GM18868 (cell line): ENCODE results near the gene SNRNP27.
"Not testable (repeated sequence)": the region's sequence is repeated elsewhere in the genome, so short reads cannot be mapped to it uniquely, and the experiment has no call there.

ENCODE experiments used
- ATAC-seq: cut with Tn5 transposase; IDR thresholded peaks from one replicate; pipeline ENCODE4 v1.9.1; 2021; ENCODE audit warnings: mild to moderate bottlenecking, moderate library complexity; ENCODE audit not compliant: unreplicated experiment

The SNRNP27 gene, protein sequence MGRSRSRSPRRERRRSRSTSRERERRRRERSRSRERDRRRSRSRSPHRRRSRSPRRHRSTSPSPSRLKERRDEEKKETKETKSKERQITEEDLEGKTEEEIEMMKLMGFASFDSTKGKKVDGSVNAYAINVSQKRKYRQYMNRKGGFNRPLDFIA

DNA sequence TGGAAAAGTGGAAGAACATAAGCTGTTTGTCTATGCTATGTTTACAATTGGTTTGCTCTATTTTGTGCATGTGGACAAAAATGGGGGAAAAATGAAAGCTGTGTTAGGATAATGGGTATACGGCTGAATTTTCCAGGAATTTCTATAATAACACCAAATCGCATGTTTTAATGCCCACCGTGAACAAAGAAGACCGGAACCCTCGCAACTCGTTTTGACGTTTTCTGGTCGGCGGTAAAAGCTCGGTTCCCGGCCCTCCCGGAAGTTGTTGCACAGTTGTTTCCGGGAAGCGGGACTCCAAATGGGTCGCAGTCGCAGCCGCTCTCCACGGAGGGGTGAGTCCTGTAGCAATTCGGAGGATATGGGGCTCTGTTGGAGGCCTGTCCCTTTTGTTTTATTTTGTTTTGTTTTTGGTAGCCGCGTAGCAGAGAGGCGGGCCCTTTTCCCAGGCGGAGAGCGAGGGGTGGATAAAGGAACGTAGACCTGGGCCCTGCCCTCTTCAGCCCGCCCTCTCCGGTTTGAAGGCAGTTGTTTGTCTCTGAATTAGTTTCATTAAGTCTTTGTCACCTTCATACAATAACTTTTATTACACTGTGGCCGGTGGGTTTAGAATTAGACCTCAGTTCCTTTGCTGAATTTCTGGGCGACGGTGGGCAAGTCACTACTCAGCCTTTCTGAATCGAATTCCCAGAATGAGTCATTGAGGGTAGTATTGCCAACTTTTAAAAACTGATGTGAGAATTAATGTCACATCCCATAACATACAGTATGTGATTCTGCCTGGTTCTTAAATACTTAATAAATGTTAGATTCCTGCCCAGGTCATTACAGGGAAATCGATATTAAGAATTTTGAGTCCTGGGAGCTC is at the start of gene SNRNP27:
TSS of gene SNRNP27 (plus strand) at position 273 of the 868 bp plus-strand sequence. CDS start at position 302, 29 bp downstream.
- peak; percentile 82 for ATAC-seq

DNA sequence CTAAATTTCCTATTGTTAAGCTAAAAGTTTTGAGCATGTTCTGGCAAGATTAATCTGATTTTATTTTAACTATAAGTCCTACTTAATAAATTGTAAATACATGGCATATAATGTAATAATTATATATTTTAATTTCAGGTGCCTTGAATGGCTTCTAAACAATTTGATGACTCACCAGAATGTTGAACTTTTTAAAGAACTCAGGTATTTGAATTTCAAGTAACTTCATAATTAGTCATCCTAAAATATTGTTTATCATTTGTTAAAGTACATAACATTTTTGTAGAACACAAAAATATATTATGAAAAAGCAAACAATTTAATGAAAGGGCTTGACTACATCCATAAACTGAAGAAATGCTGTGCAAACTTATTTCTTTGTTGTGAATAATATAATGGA is 49.8 kb upstream of the SNRNP27 start:
- ATAC-seq, result no peak

DNA sequence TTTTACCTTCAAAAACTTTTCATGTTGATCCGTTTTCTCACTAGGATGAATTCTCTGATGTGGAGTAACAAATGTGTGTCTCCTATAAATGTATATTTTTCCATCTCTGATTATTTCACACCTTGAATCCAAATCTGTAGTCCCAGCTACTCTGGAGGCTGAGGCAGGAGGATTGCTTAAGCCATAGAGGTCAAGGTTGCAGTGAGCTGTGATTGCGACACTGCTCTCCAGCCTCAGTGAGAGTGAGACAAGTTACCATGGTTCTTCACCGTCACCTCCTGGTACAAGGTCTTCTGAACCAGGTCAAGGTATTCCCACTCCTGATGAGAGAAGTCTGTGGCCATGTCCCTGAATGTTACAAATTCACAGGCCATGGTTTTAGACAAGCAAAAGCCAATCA is 49.2 kb upstream of the SNRNP27 start:
- no peak for ATAC-seq

DNA sequence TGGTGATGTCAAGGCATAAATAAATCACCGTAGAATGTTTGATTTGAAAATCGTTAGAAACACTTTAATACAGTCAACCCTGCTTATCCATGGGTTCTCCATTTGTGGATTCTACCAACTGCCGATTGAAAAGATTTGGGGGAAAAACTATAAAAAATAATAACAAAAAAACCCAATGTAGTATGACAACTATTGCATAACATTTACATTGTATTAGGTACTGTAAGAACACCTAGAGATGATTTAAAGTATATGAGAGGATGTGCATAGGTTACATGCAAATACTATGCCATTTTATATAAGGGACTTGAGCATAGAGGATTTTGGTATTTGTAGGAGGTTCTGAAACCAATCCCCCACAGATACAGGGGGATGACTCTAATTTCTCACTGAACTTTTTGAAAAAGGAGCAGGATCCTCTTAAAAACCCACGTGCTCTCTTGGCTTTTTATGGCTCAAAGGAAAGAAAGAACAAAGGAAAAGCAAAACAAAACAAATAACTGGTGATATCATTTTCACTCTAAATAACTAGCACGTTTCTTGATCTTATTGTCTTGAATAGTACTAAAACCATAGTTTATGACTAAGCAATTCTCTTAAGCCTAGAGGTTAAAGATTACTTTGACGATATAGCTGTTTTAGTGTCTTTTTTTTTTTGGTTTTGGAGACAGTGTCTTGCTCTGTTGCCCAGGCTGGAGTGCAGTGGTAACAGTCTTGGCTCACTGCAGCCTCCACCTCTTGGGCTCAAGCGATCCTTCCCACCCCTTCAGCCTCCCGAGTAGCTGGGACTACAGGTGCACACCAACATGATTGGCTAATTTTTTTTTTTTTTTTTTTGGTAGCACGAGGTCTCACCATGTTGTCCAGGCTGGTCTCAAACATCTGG is 47.3 kb upstream of the SNRNP27 start:
- no peak for ATAC-seq

DNA sequence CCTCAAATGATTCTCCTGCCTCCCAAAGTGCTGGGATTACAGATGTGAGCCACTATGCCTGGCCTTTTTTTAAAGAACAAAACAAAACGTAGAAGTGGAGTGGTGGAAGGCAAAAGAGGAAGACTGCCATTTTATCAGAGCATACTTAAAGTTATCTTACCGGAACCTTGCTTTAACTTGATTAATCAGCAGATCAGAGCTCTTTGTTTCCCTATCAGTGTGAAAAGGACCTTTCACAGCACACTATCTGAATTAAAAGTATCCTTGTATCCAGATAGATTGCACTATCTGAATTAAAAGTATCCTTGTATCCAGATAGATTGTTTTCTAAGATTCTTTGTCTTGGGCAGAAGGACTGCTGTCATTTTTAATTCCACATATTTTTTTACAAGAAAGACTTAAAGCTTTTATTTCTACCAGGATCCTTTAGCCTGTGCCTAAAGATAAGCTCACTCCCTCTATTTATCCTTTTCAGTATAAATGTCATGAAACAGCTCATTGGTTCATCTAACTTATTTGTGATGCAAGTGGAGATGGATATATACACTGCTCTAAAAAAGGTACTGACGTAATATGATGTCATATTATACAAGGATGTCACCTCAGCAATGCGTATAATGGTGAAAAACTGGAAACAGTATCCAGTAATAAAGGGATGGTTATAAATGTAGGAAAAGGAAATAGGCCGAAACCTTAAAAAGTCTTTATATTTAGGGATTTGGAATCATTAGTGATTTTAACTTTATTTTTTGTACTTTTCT is 46.5 kb upstream of the SNRNP27 start:
- ATAC-seq, result no peak

DNA sequence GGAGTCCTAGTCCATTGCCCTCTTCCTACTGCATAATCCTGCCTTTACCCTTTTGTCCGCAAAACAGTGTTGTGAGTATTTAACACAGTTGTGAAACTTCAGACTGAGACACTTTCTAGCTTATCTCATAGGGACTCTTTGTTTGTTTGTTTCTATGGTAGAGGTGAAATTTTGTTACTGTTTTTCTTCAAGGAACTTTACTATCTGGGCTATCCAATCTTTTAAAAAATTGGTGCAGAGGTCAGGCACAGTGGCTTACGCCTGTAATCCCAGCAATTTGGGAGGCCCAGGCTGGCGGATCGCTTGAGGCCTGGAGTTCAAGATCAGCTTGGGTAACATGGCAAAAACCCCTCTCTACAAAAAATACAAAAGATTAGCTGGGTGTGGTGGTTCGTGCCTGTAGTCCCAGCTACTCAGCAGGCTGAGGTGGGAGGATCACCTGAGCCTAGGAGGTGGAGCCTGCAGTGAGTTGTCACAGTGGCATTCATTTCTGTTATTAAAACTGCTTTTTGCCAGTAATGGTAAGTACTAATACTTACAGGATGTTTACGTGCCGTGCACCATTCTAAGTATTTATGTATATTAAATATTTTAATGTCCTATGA is 45.5 kb upstream of the SNRNP27 start:
- no peak for ATAC-seq

DNA sequence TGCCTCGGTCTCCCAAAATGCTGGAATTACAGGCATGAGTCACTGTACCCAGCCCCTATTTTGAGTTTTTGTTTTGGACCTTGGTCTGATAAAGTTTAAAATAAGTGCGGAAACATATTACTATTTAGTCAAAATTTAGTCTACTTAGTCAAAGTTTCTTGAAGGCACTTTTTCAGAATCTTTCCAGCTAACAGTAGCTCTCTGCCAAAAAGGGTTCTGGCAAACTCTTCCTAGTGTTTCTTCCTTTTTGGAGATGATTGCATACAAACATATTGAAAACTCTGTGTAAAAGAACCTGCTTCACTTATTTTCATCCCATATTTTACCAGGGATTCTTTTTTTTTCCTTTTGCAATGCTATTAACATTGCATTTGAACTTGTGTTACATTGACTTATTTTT is 35.5 kb upstream of the SNRNP27 start:
- no peak for ATAC-seq

DNA sequence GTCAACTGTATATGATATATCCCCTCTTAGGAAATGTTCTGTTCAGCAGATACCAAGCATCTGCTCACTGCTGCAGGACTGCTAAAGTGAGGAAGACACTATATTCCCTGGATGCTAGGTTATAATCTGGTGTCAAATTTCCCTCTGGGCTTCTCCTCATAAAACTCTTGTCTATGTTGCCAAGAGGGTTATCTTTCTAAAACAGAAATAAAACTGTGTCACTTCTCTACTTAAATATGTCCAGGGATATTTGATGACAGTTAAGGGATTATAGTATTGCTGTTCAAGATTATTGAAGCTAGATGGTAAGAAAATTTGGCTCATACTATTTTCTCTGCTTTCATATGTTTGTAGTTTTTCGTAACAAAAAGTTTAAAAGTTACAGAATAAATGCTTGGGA is 30.5 kb upstream of the SNRNP27 start:
- no peak for ATAC-seq

DNA sequence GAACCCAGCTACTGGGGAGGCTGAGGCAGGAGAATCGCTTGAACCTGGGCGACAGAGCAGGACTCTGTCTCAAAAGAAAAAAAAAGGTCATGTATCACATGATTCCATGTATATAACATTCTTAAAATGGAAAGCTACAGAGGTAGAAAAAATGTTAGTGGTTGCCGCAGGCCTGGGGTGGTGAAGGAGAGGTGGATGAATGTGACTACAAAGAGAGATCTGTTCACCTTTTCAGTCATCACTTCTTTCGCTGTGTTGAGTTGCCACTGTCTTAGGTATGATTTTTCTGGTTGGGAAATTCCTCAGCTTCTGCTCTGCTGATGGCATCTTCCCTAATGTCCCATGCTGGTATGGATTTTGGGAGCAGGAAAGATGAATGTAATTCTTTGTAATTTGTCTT is 5.3 kb upstream of the SNRNP27 start:
- ATAC-seq, result no peak

DNA sequence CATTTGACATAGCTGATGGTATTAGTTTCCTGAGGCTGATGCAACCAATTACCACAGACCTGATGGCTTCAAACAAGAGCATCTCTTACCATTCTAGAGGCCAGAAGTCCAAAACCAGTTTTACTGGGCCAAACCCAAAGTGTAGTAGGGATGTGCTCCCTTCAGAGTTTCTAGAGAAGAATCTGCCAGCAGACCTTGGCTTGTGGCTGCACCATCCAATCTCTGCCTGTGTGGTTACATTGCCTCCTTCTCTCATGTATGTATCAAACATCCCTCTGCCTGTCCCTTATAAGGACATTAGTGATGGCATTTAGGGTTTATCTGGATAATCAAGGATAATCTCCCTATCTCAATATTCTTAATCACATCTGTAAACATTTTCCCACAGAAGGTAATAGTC is 4.5 kb upstream of the SNRNP27 start:
- ATAC-seq, result no peak

DNA sequence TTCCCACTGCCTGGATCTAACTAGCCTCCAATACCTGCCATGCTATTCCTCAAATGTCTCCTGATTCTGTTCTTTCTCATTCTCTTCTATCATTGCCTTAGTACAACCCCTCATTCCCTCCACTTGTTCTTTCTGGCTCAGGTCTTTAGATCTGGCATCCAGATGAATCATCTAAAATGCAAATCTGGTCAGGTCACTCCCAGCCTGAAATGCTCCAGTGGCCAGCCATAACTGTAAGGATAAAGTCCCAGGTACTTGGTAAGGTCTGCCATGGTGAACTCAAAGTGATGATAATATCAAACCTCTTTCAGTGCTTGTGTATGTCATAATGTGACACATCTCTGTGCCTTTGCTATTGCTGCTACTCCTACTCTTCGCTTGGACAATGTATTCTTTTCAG is 2.9 kb upstream of the SNRNP27 start:
- no peak for ATAC-seq

DNA sequence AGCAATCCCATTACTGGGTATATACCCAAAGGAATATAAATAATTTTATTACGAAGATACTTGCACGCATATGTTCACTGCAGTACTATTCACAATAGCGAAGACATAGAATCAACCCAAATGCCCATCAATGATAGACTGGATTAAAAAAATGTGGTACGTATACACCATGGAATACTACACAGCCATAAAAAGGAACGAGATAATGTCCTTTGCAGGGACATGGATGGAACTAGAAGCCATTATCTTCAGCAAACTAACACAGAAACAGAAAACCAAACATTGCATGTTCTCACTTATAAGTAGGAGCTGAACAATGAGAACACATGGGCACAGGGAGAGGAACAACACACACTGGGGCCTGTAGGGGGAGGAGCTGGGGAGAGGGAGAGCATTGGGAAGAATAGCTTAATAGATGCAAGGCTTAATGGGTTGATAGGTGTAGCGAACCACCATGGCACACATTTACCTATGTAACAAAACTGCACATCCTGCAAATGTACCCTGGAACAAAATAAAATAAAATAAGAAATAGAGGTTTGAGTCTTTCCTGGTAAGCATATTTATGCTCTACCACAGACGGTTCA is 825 bp upstream of the SNRNP27 start:
- ATAC-seq, result not testable (repeated sequence)

DNA sequence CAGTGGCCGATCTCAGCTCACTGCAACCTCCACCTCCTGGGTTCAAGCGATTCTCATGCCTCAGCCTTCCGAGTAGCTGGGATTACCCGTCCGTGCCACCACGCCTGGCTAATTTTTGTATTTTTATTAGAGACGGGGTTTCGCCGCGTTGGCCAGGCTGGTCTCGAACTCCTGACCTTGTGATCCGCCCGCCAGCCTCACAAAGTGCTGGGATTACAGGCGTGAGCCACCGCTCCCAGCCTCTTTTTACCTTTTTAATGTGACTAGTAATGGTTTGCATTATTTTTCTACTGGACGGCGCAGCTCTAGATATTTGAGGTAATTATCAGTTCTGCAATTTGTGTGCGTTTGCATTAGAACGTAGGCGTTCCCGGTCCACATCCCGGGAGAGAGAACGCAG is 981 bp downstream of the SNRNP27 start:
- not testable (repeated sequence) for ATAC-seq

DNA sequence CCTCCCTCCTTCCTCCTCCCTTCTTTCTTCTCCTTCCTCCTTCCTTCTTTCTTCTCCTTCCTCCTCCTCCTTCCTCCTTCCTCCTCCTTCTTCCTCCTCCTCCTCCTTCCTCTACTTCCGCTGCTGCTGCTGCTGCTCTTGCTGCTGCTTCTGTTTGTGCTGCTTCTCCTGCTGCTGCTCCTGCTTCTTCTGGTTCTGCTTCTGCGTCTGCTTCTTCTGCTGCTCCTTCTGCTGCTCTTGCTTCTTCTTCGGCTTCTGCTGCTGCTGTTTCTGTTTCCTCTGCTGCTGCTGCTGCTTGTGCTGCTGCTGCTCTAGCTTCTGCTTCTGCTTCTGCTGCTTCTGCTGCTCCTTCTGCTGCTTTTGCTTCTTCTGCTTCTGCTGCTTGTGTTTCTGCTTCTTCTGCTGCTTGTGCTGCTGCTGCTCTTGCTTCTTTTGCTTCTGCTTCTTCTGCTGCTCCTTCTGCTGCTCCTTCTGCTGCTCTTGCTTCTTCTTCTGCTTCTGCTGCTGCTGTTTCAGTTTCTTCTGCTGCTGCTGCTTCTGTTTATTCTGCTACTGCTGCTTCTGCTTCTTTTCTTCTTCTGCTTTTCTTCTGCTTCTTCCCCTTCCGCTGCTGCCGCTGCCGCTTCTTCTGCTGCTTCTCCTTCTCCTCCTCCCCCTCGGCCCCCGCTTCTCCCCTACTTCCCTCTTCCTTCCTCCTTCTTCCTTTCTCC is 8.6 kb downstream of the SNRNP27 start:
- ATAC-seq, result no peak

DNA sequence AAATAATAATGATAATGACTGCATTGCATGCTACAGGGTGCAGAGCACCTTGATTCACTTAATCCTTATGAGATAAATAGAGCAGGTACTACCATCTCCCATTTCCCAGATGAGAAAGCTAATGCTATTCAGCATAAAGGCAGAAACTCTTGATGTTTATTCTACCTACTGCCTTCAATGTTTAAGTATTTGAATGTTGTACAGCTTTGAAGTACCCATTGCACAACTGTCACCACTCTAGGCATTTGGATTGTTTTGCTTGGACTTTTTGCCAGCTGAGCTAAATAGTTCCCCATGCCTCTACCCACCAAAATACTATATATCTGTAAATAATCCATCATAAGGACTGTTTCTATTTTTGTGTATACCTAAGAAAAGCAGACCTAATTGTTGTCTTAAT is 13.5 kb downstream of the SNRNP27 start:
- no peak for ATAC-seq

DNA sequence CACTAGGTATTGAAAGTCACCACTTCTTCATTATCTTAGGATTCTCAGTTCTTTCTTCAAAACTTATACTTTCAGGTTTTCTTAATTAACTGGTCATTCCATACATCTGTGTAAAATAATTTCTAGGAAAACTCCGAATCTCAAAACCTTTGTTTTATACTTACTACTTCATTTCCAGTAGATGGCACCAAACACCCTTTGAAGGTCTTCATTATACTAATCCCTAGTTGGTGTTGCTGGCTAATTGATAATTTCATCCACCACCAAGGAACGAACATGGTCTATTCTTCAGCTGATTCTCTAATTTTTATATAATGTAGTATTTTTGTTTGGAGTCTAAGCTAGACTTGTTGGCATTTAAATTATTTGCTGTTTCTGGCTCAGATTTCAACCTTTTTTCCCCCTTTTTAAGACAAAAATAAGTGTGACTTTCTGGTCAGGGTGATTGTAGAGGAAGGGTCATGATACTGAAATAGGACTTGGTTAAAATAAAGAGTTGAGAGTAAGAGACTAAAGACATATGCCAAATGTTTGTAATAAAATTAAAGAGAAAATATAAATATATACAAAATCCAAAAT is 18.3 kb downstream of the SNRNP27 start:
- ATAC-seq, result no peak

DNA sequence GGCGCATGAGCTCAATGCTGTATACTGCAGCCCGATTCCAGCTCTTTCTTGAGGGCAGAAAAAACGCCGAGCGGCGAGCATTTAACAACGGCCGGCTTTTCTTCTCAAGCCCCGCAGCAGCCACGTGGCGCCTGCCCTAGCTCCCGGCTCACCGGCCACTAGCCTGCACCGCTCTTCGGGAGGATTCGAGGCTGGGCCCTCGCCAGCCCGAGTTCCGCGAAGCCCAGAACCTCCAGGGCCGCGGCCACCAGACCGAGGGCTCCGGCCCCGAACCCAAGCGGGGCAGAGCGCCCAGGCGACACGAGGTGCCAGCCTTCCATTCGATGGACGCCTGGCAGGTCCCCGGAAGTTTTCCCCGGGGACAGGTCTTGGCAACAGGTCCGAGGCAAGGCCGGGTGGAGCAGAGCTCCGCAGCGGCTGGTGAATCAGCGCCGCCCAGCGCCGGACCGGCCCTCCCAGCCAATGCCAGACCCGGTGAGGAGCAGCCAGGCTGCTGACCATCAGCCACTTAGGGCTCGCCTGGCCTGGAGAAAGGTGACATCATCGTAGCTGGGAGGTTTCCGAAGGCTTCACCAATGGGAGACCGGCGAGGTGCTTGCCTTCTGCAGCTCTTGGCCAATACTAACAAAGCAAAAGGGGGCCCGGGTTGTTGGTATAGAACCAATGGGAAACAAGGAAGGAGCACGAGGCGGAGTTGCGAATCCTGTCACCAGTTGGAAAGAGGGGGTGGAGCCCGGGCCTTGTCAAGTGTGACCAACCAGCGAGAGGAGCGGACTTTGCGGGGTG is 20.6 kb downstream of the SNRNP27 start:
- peak; percentile 86 for ATAC-seq
